ENCODE measurements around the gene ANKRD39.

ANKRD39 gene

DNA sequence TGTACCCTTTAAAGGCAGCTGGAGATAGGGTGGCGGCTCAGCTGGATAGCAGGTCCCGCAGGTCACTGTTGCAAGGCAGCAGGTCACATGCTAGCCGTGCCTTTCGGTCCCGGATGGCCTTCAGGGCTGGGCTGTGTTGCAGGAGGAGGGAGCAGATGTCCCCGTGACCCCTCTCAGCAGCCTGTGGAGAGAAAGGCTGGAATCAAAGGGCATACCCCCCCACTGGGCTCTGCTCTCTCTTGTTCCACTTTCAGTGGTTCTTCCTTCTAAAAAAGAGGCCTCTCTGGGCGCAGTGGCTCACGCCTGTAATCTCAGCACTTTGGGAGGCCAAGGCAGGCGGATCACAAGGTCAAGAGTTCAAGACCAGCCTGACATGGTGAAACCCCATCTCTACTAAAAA, 9.6 kb downstream of the ANKRD39 start:
- no peak for DNase-seq

- no peak for DNase-seq
Observed at GRCh38 chr2:96847586-96847985, 10.2 kb downstream of the ANKRD39 start.

- no peak for DNase-seq
Observed at GRCh38 chr2:96846825-96847224, 11.0 kb downstream of the ANKRD39 start.

DNA sequence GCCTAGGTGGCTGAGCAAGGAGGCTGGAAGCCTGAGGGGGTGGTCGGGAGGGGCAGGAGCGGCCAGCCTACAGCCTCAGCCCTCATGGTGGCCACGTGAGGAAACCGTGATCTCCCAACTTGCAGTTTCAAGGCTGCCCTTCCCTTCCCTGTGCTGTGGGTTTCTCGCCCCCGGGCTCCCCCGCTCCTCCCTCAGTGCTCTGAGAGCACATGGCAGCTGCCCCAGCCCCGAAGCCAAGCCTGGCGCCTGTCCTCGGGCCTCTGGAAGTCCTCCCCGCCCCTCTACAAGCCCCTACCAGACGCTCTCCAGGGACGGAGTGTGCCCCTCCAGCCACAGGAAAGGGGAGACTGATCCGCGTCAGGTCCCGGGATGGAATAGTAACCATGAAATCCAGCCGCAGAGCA, 13.4 kb downstream of the ANKRD39 start:
- no peak for DNase-seq

DNA sequence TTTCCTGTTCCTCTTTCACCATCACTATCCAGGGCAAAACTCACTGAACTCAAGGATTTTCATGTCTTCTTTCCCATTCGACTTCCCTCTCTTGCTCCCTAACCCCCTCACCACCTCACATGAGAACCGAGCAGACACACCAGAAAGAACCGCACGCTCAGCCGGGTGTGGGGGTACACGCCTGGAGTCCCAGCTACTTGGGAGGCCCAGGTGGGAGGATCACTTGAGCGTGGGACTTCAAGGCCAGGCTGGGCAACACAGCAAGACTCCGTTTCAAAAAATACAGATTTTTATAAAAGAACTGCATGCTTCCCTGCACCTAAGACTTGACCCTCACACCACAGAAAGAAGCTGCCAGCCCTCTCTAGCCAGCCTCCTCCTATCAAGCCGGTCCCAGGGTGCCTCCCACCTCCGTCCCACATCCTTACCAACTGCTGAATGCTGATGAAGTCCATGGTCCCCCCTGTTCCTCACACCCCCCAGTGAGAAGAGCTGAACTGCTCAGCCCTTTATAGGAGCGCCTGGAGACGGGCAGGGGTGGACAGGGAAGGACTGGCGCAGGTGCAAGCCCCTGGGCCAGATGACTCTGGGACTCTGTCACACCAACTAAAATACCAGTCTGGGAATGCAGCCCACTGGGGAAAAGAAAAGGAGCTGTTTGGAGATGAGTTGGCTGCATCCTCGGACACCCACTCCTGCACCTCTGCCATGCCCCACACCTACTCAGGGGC, 14.1 kb downstream of the ANKRD39 start, which contains the start of gene ANKRD23:
TSS of gene ANKRD23 (minus strand) at position 484 of the 731 bp plus-strand sequence. CDS start at position 455, 29 bp downstream.
- DNase-seq: no peak

- no peak for DNase-seq
Observed at GRCh38 chr2:96842600-96842999, 15.2 kb downstream of the ANKRD39 start.

GRCh38 chr2:96841701-96842495, 15.9 kb downstream of the ANKRD39 start:
- no peak for DNase-seq

- no peak for DNase-seq
Observed at GRCh38 chr2:96839875-96840850, 17.7 kb downstream of the ANKRD39 start.

GRCh38 chr2:96839293-96839874, 18.4 kb downstream of the ANKRD39 start:
- DNase-seq: peak; percentile 74

GRCh38 chr2:96838345-96839292, 19.2 kb downstream of the ANKRD39 start:
- no peak for DNase-seq

DNA sequence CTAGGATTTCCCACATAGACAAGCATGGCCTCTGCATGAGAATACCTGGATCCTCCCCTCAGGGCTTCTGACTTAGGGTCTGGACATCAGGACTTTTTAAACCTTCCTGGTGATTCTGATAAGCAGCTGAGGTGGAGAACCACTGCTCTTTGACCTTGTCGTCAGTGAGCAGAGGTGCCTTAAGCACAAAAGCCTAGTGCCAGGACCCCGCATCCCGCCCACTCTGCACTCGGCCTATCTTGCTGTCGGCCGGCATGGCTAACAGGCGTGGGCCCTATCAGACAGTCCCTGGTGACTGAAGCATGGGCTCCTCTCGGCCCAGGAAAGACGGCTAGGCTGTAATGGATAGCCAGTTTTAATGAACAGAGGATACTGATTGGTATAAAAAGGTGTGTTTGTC, 20.2 kb downstream of the ANKRD39 start:
- DNase-seq: no peak

GRCh38 chr2:96835830-96836229, 22.0 kb downstream of the ANKRD39 start:
- DNase-seq: no peak

DNA sequence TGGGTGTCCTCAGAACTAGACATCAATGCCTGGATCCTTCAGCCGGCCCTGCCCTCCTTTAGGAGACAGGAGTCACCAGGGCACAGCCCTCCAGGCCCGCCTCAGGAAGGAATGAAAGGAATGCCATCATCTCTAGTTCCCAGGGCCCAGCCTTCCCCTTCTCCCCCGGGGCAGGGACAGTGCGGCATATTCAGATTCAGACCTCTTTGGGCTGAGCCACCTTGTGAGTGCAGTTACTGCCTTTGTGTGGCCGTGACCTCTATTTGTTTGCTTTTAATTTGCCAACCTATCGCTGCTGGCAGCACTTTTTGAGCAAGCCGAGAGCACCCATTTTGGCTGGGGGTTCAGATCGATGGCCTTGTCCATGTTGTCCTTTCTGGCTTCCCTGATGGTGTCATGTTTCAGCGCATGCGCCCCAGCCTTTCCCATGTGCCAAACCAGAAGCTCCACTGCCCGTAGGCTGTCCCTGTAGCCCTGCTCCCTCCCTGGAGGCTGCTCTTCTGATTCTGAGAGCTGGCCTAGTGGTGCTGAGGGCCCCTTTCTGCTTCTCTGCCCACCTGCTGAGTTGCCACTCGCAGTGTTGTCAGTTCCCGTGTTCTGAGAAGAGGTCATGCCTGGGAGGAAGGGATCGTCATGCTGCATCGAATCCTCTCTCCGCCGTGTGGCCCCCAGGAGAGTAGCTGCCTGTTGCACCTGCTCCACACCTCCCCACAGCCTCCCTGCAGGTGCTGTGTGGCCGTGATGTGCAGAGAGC, 24.9 kb downstream of the ANKRD39 start:
- DNase-seq: no peak

GRCh38 chr2:96832408-96832753, 25.4 kb downstream of the ANKRD39 start:
- no peak for DNase-seq

DNA sequence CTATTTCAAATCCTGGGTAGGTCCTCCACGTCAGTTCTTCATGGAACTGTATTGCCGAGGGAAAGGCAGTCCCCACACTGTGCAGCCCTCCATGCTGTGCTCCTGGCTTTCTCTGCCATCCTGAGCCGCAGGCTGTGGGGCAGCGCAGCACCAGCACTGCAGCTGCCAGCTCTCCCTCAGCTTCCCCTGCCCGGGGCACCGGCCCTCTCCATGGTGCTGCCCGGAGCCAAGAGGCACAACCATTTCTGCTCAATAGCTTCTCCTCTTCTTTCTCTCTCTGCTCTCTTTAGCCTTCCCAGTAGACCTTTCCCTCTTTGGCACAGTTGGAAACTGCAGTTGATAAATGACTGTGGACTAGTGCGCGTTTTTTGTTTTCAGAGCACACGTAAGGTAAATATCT, 26.1 kb downstream of the ANKRD39 start:
- no peak for DNase-seq

DNA sequence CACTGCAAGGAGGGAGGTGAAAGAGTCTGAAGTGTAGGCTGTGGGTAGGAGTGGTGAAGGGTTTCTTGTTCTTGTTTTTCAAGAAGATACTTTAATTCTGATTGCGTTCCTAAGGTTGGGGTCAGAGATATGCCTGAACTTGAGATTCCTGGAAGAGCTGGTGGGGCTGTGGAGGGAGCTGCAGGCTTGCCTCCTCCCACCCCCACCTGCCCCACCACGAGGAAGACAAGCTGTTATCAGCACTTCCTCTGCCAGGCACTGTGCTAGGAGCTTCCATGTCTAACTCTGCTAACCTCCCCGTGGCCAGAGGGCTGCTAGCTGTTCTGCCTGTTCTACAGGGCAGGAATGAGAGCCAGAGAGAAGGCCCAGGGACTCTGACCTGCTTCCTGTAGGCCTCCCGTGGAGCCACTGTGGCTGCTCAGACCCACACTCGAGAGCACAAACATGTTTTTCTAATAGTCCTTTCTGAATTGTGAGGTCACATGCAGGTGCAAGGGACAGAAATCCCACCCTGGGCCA, 27.7 kb downstream of the ANKRD39 start:
- DNase-seq: peak; percentile 73

GRCh38 chr2:96828874-96829273, 28.9 kb downstream of the ANKRD39 start:
- DNase-seq: no peak

DNA sequence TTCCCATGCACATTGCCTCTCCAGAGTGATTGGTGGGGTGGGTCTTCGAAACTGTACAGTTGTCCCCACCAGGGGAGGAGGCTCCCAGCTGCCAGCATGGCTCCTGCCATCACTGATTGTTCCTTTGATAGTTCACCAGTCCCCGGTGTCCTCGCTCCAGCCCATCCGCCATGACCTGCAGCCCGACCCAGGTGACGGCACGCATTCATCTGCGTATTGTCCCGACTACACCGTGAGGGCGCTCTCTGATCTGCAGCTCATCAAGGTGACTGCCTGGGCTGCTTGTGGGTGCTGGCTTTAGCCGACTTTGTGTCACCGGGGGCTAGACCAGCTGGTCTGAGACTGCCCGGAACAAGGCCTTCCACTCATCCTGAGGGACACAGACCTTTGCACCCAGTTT, 29.4 kb downstream of the ANKRD39 start:
- DNase-seq: no peak

DNA sequence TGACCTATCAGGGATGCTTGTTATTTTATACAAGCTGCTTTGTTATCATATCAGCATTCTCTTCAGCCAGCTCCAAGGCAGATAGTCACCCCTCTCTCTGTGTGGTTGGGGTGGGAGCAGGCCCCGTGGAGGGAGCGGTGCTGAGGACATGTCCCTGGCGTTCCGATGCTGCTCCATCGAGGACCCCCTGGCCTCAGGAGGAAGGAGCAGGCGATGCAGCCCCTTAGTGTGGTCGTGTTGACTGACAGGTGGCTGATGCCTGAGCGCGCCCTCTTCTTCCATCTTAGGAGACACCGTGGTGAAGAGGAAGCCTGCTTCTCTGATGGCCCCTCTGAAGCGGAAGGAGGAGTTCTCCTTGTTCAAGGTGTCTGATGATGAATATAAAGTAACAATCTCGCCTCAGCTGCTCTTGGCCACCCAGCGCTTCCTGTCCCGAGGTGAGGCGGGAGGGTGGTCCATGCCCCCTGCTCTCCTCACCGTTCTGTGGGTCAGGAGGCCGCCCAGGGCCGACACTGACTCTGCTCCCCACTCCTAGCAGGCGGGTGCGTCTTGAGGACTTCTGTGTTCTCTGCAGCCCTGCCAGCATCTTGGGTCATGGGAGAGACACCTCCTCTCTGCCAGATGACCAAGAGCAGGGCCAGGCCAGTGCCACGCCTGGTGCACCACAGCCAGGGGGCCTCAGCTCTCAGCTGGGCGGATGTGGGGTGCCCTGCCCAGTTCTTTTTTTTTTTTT, 31.1 kb downstream of the ANKRD39 start:
- DNase-seq: no peak

DNA sequence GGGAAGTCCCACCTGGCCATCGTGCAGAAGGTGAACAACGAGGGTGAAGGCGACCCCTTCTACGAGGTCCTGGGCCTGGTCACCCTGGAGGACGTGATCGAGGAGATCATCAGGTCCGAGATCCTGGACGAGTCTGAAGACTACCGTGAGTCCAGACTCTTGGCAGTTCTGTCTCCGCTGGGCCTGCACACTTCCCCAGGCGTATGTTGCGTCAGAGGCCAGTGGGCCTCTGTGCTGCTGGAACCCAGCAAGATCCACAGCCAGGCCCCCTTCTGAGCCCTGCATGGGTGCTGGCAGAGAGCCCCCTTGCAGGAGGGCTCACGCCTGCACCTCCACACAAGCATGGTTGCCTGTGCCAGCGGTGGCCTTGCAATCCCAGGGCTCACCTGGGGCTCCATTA, 32.8 kb downstream of the ANKRD39 start:
- DNase-seq: no peak

Data from hematopoietic multipotent progenitor cell treated with erythropoietin and hydrocortisone succinate and interleukin-3 and kit ligand, for 8 days (in vitro differentiated cells).